ENCODE data around the gene FAAP20. TPM values are rescaled to one million over a fixed set of nuclear protein-coding genes. Genes with fewer than 3 reads are reported as not detected.

FAAP20 gene
- total RNA-seq, 2 donors from 2014 or later = 44.6 to 48.6 TPM

DNA sequence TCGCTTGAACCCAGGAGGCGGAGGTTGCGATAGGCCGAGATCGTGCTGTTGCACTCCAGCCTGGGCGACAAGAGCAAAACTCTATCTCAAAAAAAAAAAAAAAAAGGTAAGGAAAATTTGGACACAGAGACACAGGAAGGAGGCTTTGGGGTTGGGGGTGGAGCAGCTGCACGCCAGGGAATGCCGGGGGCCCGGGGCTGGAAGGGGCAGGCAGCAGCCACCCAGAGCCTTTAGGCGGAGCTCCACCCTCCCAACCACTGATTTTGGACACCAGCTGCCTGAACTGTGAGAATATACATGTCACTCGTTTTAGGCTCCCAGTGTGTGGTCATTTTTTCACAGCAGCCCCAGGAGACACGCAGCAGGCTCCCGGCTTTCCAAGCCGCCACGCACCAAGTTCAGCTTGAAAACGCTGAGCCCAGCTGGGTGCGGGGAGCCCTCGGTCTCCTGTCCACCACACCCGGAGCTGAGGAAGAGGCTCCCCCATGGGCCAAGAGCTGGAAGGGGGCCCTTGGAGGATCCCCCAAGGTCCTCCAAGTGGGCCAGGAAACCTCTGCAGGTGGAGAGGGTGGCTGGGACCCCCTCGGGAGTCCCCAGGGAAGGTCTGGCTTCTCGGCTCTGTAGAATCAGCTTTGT, 5.9 kb upstream of the FAAP20 start:
- no peak for DNase-seq
- Mint-ChIP-seq H3K4me1 (peaks cover 17% of the 10 kb centered on the region), H3K36me3 (ENCODE audit: low read depth) (no peaks in the 10 kb centered on the region), H3K27me3 (no peaks in the 10 kb centered on the region), H3K4me3 (no peak overlapping the region), H3K27ac (peak overlapping the region; percentile 86)
- no peak for ATAC-seq
- no peaks in the 10 kb centered on the region for H3K9me3 ChIP-seq (ENCODE audit: control insufficient read depth, low read length, poor library complexity, severe bottlenecking)

DNA sequence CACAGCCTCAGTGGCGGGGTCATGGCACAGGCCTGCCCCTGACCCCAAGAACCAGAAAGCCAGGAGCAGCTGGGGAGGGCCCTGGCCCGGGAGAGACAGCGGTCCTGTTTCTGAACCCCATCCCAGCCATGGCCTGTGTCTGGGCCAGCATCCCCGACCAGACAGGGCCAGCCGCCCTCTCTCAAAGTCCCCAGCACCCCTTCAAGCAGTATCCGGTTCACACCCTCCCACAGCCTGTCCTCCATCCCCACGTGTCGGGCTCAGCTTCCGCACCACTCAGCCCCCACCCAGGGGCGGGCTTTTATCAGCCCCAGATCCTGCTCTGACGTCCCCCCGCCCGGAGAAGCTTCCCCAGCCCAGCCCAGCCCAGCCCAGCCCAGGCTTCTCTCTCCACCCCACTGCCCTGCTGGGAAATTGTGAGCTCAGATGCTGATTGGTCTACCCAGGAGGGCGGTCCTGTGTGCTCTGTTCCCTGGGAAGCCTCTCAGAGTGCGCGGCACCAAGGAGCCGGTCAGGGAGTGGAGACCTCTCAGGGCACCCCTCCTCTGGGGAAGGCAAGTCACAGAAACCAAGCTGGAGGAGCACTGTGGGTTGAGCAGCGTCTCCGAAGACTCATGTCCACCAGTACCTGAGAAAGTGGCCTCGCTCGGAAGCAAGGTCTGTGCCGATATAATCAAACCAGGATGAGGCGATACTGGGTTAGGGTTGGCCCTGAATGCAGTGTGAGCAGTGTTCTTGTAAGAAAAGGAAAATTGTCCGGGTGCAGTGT, 4.7 kb upstream of the FAAP20 start:
- peaks cover 17% of the 10 kb centered on the region for H3K4me1 Mint-ChIP-seq

DNA sequence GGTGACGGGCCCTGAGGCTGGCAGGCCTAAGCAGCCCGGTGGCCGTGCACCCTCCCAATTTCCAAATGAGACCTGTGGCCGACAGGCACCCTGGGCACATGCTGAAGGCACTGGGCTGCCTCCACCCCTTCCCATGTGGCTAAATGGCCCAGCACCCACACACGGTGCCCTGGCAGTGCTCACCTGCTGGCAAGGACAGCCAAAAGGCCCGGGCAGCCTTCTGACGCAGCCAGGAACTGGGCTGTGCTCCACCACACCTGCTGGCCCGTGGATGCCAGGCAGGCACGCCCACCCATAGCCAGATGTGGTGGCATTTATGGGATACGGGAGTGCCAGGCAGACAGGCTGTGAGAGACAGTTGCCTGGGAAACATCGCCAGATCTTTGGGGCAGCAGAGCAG, 4.0 kb upstream of the FAAP20 start:
- no peaks in the 10 kb centered on the region for H3K9me3 ChIP-seq (ENCODE audit: control insufficient read depth, low read length, poor library complexity, severe bottlenecking)
- no peak for ATAC-seq
- no peaks in the 10 kb centered on the region for H3K27me3 Mint-ChIP-seq
- no peak for DNase-seq
- peak overlapping the region; percentile 86 for H3K27ac Mint-ChIP-seq
- H3K4me1 Mint-ChIP-seq = peaks cover 17% of the 10 kb centered on the region
- peak overlapping the region; percentile 83 for H3K4me3 Mint-ChIP-seq
- H3K36me3 Mint-ChIP-seq (ENCODE audit: low read depth) = no peaks in the 10 kb centered on the region

More for the DNA sequence above, 4.7 kb upstream of the FAAP20 start:
- ATAC-seq (peak; percentile 62), DNase-seq (peak; percentile 48 to 71 (median 63))
- Mint-ChIP-seq H3K27me3 (no peaks in the 10 kb centered on the region), H3K36me3 (ENCODE audit: low read depth) (no peaks in the 10 kb centered on the region), H3K27ac (peak overlapping the region; percentile 86), H3K4me3 (peak overlapping the region; percentile 83)
- no peaks in the 10 kb centered on the region for H3K9me3 ChIP-seq (ENCODE audit: control insufficient read depth, low read length, poor library complexity, severe bottlenecking)

DNA sequence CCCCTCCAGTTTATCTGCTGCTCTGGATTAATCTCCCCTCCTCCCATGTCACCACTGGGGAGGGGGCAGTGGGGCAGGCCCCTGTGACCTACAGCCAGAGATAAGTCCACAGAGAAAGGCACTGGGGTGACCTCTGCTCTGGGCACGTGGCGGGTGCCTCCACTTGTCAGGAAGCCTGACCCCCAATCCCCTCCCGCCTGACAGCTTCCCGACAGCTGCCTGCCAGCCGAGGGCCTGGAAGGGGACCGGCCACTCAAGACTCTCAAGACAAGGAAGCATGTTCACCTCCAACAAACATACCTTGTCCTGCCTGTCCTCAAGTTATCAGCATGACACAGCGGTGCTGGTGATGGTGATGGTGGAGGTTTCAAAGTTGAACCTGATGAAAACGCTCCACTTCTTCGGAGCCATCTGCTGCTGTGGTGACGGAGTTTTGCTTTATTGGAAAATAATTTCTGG, 3.2 kb upstream of the FAAP20 start:
- Mint-ChIP-seq H3K36me3 (ENCODE audit: low read depth) (no peaks in the 10 kb centered on the region), H3K27ac (no peak overlapping the region), H3K4me1 (peaks cover 17% of the 10 kb centered on the region), H3K4me3 (no peak overlapping the region), H3K27me3 (no peaks in the 10 kb centered on the region)
- H3K9me3 ChIP-seq (ENCODE audit: control insufficient read depth, low read length, poor library complexity, severe bottlenecking) = no peaks in the 10 kb centered on the region
- DNase-seq = no peak
- ATAC-seq = no peak

DNA sequence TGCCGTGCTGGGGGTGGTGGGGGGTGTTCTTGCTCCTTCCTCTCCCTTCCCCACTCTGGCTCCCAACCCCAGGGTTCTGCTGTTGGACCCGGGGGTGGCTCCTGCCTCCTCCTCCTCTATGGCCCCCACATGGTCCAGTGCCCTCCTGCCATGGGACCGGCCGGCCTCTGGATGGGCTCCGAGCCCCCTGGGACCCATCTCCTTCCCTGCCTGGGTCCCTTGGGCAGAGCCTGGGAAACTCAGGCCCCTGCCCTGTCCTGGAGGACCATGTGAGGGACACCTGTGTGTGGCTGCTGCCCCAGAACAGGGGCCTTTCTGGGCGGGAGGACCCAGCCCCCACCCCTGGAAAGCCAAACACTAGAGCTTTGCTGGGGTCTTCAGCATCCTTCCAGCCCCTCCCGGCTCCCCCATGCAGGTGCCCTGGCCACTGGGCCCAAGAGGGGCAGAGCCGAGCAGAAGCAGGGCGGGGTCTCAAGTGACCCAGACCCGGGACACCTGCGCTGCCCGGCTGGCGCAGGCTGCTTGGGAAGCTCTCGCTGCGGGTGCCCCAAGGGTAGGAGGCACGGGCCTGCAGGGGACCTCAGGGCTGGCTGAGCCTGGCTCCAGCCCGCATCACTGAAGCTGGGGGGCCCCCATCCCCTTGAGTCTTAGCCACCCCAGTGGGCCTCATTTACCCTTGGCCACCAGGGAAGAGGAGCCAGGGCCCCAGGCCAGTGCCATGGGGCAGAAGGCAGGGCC, 2.5 kb upstream of the FAAP20 start:
- H3K36me3 Mint-ChIP-seq (ENCODE audit: low read depth) = no peaks in the 10 kb centered on the region
- no peak for DNase-seq
- H3K4me1 Mint-ChIP-seq = peaks cover 17% of the 10 kb centered on the region
- H3K27me3 Mint-ChIP-seq = no peaks in the 10 kb centered on the region
- no peak overlapping the region for H3K27ac Mint-ChIP-seq
- H3K9me3 ChIP-seq (ENCODE audit: control insufficient read depth, low read length, poor library complexity, severe bottlenecking) = no peaks in the 10 kb centered on the region
- no peak for ATAC-seq
- no peak overlapping the region for H3K4me3 Mint-ChIP-seq

DNA sequence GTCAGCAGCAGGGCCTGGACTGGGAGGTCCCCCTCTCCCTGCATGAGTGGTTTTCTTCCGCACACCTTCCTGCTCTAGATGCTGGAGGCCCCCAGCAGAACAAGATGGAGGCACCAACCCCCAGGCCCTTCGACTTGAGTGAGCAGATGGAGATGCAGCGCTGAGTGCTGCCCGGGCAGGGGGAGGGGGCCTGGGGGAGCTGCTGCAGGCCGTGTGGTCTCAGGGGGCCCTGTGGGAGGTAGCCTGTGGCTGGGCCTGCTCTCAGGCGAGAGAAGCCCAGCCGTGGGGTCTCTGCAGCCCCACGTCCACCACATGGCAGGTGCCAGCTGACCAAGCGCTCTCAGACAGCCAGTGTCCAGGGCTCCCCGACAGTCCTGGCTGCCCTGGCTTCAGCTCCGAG, 1.2 kb upstream of the FAAP20 start:
- no peaks in the 10 kb centered on the region for H3K9me3 ChIP-seq (ENCODE audit: control insufficient read depth, low read length, poor library complexity, severe bottlenecking)
- peak overlapping the region; percentile 53 for H3K27ac Mint-ChIP-seq
- H3K4me3 Mint-ChIP-seq = no peak overlapping the region
- H3K36me3 Mint-ChIP-seq (ENCODE audit: low read depth) = no peaks in the 10 kb centered on the region
- DNase-seq (no peak), ATAC-seq (no peak)
- peaks cover 19% of the 10 kb centered on the region for H3K4me1 Mint-ChIP-seq
- H3K27me3 Mint-ChIP-seq = no peaks in the 10 kb centered on the region

DNA sequence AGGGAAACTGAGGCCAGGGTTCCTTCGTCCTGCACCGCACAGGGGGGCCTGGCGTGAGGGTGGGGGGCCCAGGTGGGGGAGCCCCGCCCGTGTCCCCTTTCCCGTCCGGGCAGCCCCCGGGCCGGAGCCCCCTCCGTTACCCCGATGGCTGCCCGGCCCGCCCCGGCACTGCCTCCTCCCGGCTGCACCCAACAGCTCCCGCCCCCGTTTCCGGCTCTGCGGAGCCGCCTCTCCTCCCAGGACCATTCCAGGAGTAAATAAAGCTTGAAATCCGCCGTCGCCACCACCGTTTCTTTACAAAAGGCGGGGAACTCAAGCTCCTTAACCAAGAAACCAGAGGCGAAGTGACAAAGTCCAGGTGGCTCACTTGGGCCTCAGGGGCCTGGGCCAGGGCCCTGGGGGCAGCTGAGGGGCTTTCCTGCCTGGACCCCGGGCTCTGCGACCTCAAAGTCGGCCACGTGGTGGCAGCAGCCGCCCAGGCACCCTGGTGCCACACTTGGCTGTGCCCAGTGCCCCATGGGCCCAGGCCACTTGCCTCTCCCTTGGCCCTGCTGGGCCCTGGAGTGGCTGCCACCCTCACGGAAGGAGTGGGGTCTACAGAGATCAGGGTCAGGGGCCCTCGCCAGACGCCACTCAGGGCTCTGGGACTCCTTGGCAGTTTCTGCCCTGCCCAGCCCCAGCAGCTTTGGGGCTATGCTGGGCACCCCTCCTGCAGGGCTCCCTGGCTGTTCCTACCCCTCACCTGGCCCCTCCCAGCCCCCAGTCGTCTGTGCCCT, 514 bp upstream of the FAAP20 start:
- Mint-ChIP-seq H3K27ac (peak overlapping the region; percentile 53), H3K4me1 (peaks cover 20% of the 10 kb centered on the region), H3K27me3 (no peaks in the 10 kb centered on the region), H3K36me3 (ENCODE audit: low read depth) (no peaks in the 10 kb centered on the region), H3K4me3 (peak overlapping the region; percentile 92)
- ATAC-seq (peak; percentile 81), DNase-seq (peak; percentile 80 to 85 (median 84))
- H3K9me3 ChIP-seq (ENCODE audit: control insufficient read depth, low read length, poor library complexity, severe bottlenecking) = no peaks in the 10 kb centered on the region

DNA sequence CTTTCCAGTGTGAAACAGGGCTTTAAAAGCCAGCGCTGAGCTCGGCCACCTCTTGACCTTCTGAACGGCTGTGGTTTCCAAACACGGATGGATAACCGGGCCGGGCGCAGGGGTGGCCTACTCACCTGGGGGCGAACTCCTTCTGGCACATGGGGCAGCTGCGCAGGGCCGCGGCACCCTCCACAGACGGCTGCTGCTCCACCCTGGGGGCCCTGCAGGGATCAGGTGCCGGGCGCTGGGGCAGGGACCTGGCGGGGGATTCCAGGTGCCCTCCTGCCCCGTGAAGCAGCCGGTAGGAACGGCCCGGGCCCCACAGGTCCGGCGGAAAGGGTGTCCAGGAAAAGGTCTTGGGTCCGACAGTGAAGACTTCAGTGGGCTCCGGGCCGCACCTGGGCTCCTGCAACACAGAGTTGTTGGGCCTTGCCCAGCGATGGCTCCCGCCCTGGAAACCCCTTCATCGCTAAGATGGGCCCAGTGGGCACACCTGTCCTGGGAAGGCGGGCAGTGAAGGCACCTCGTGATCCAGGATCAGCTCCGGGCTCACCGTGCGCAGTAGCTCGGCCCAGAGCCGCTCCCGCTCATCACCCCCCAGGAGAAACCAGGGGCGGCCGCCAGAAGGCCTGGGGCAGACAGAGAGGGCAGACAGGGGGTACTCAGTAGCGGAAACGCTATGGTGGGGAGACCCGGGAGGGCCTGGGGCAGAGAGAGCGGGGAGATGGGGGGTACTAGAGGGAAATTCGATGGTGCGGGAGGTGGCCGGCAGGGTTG, 874 bp downstream of the FAAP20 start:
- H3K9me3 ChIP-seq (ENCODE audit: control insufficient read depth, low read length, poor library complexity, severe bottlenecking) = no peaks in the 10 kb centered on the region
- Mint-ChIP-seq H3K4me1 (peaks cover 9% of the 10 kb centered on the region), H3K4me3 (peak overlapping the region; percentile 84), H3K27me3 (no peaks in the 10 kb centered on the region), H3K36me3 (ENCODE audit: low read depth) (no peaks in the 10 kb centered on the region), H3K27ac (no peak overlapping the region)
- DNase-seq (no peak), ATAC-seq (no peak)

DNA sequence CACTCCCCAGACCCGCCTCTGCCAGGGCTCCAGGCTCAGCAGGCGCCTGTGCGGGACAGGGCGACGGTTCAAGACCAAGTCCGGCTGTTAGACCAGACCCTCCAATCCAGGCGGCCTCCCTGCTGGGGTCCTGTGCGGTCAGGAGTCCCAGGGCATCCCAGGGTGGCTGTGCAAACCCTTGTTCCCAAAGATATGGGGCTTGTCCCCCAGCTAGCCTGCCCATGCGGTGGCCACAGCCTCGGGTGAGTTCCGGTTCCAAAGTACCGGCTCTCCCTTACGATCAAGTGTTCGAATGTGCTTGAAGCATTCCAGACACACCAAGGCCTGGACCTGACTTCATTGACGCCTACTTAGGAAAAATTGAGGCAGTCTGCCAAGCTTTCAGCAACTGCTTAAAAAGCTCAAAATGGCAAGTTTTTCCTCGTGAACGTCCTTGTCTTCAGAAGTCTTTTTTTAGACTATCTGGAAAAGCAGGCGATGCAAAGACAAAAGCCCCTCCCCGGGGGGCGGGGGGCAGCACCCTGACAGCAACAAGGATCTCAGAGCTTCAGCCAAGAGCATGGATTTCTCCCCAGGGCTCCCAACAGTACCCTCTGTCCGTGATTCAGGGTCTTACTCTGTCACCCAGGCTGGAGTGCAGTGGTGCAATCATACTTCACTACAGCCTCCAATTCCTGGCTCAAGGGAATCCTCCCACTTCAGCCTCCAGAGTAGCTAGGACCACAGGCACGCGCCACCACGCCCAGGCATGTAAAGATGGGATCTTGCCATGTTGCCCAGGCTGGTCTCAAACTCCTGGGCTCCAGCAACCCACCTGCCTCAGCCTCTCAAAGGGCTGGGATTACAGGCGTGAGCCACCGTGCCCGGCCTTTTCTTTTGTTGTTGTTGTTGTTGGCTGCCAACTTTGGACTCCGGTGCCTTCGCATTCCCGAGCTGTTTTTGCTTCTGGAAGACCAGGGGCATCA, 2.3 kb downstream of the FAAP20 start:
- Mint-ChIP-seq H3K36me3 (ENCODE audit: low read depth) (no peaks in the 10 kb centered on the region), H3K4me3 (peak overlapping the region; percentile 7), H3K4me1 (peaks cover 11% of the 10 kb centered on the region), H3K27ac (peak overlapping the region; percentile 49), H3K27me3 (no peaks in the 10 kb centered on the region)
- no peaks in the 10 kb centered on the region for H3K9me3 ChIP-seq (ENCODE audit: control insufficient read depth, low read length, poor library complexity, severe bottlenecking)
- no peak for ATAC-seq
- DNase-seq = no peak

DNA sequence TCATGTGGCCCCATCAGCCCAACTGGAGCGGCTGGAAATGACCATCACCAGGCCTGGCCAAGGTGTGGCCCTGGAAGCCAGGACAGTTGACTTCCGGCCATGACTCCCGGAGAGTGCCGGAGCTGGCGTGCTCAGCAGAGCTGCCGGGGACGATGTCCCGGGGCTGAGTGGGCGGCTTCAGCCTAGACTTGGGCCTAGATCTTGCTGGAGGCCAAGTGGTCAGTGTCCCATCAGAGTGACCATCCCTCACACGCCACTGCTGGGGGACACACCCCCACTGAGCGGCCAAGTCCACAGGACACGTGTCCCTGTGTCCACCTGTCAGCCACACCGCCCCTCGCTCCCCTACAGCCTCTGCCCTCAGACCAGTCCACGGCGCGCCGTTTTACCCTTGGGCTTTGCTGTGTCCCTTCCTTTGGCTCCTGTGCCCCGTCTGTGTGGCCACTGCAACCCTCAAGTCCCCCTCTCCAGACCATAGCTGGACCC, 4.0 kb downstream of the FAAP20 start:
- no peaks in the 10 kb centered on the region for H3K27me3 Mint-ChIP-seq
- H3K9me3 ChIP-seq (ENCODE audit: control insufficient read depth, low read length, poor library complexity, severe bottlenecking) = no peaks in the 10 kb centered on the region
- DNase-seq (no peak), ATAC-seq (no peak)
- H3K36me3 Mint-ChIP-seq (ENCODE audit: low read depth) = no peaks in the 10 kb centered on the region
- peak overlapping the region; percentile 67 for H3K4me3 Mint-ChIP-seq
- H3K27ac Mint-ChIP-seq = peak overlapping the region; percentile 80
- peaks cover 11% of the 10 kb centered on the region for H3K4me1 Mint-ChIP-seq

Data from T-helper 17 cell (primary cell).